HL-60/S4 (cell line): ENCODE measurements around the gene DUS3L.

Experiments used
- in situ Hi-C: fragments of 300-500 bp; cut with MboI; formaldehyde crosslinking; loops from 2 replicates; pipeline ENCODE4 v1.14.3; 2022; ENCODE audit warnings: low sequenced_read_pairs

Gene DUS3L

GRCh38 chr19:5822181-5822844 lies 31.4 kb upstream of the DUS3L start:
- in situ Hi-C loops: no loop called here

- in situ Hi-C loops: no loop called here
These were observed 30.7 kb upstream of the DUS3L start for GRCh38 chr19:5821521-5822180.

GRCh38 chr19:5820785-5821184 lies 29.8 kb upstream of the DUS3L start:
- in situ Hi-C loops: no loop called here

GRCh38 chr19:5818594-5818993 lies 27.6 kb upstream of the DUS3L start:
- in situ Hi-C loops: no loop called here

- in situ Hi-C loops: no loop called here
These were observed 26.3 kb upstream of the DUS3L start for GRCh38 chr19:5817218-5817617.

- in situ Hi-C loops: no loop called here
These were observed 23.9 kb upstream of the DUS3L start for GRCh38 chr19:5814852-5815246.

- in situ Hi-C loops: no loop called here
These were observed 23.3 kb upstream of the DUS3L start for GRCh38 chr19:5814123-5814851.

- in situ Hi-C loops: no loop called here
These were observed 20.2 kb upstream of the DUS3L start for GRCh38 chr19:5811117-5811516.

- in situ Hi-C loops: loop anchor here (10.0 kb wide), 1 partner anchor 215 kb away; no protein-coding TSS in a partner anchor
These were observed 18.5 kb upstream of the DUS3L start for GRCh38 chr19:5809469-5809868.

- in situ Hi-C loops: loop anchor here (10.0 kb wide), 1 partner anchor 216 kb away; no protein-coding TSS in a partner anchor
These were observed 18.1 kb upstream of the DUS3L start for GRCh38 chr19:5809053-5809452.

GRCh38 chr19:5808120-5808816 lies 17.3 kb upstream of the DUS3L start:
- in situ Hi-C loops: loop anchor here (10.0 kb wide), 1 partner anchor 217 kb away; no protein-coding TSS in a partner anchor

GRCh38 chr19:5806905-5807304 lies 15.9 kb upstream of the DUS3L start:
- in situ Hi-C loops: loop anchor here (10.0 kb wide), 1 partner anchor 218 kb away; no protein-coding TSS in a partner anchor

- in situ Hi-C loops: loop anchor here (10.0 kb wide), 1 partner anchor 219 kb away; no protein-coding TSS in a partner anchor
These were observed 15.1 kb upstream of the DUS3L start for GRCh38 chr19:5806133-5806489.

GRCh38 chr19:5805462-5806132 lies 14.6 kb upstream of the DUS3L start:
- in situ Hi-C loops: loop anchor here (10.0 kb wide), 1 partner anchor 219 kb away; no protein-coding TSS in a partner anchor

- in situ Hi-C loops: loop anchor here (10.0 kb wide), 1 partner anchor 220 kb away; no protein-coding TSS in a partner anchor
These were observed 13.8 kb upstream of the DUS3L start, which contains the start of gene NRTN for GRCh38 chr19:5804516-5805461. Gene NRTN, plus strand, starts transcription at chr19:5805067. Its CDS starts 19,099 bp downstream, at chr19:5824166.

- in situ Hi-C loops: loop anchor here (10.0 kb wide), 1 partner anchor 221 kb away; no protein-coding TSS in a partner anchor
These were observed 13.0 kb upstream of the DUS3L start for GRCh38 chr19:5803752-5804515.

- in situ Hi-C loops: loop anchor here (10.0 kb wide), 1 partner anchor 221 kb away; no protein-coding TSS in a partner anchor
These were observed 12.4 kb upstream of the DUS3L start for GRCh38 chr19:5803441-5803751.
